Erythroblast (primary cell): ENCODE results near the gene TRIM9.

Source experiments
- GATA1 ChIP-seq: IDR thresholded peaks from 2 replicates; pipeline ENCODE4 v1.6.1; 2011; ENCODE audit warnings: low read depth, mild to moderate bottlenecking, control low read depth, low read length, moderate library complexity
- POLR2A ChIP-seq: IDR thresholded peaks from 2 replicates; pipeline ENCODE4 v1.6.1; 2011; ENCODE audit warnings: mild to moderate bottlenecking, low read length

DNA sequence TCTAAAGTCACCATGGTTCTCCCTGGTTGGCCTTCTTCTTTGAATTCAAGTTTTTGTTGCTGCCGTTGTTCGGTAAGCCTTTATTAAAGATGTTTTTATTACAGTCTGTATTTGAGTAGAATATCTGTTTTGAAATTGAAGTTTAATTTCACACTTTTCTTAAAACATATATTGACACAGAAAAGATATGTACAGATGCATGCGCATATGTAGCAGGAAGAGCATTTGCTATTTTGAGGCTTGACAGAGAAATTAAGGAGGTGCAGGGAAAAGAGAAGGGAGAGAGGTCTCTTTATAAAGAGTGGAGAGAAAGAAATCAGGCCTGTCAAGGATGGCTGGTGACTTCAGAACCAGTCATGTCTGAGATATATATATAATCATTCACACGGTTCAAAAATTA, 46.0 kb upstream of the TRIM9 start:
- no peak for TF ChIP-seq POLR2A
- TF ChIP-seq GATA1, result no peak
